NCI-H345 treated with DMSO at 0.1 percent for 48 hours (cell line): ENCODE results near the gene MSI2.
A peak's percentile ranks its signal among the peaks of the same experiment; 100 is the strongest.

ENCODE experiments used
- DNase-seq: peaks from one replicate; lab custom pipeline; 2025; ENCODE audit not compliant: unreplicated experiment; lab: John Stamatoyannopoulos, UW

The MSI2 gene

DNA sequence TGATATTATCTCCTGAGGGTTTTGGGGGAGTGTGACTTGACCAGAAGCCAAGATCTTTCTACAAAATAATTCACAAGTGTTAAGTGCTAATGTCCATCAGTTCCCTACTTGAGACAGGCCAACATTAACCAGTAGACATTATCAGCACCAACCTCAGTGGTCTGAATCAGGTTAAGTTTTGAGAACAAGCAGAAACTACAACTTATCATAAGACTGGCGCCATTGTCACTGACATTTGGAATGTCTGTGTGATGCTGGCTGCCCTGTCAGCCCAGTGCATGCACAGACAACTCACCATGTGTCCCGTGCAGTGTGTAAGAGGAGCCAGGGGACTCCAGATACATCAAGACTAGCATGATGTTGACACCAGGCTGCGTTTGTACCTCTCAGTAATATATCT is 412.0 kb downstream of the MSI2 start:
- no peak for DNase-seq

DNA sequence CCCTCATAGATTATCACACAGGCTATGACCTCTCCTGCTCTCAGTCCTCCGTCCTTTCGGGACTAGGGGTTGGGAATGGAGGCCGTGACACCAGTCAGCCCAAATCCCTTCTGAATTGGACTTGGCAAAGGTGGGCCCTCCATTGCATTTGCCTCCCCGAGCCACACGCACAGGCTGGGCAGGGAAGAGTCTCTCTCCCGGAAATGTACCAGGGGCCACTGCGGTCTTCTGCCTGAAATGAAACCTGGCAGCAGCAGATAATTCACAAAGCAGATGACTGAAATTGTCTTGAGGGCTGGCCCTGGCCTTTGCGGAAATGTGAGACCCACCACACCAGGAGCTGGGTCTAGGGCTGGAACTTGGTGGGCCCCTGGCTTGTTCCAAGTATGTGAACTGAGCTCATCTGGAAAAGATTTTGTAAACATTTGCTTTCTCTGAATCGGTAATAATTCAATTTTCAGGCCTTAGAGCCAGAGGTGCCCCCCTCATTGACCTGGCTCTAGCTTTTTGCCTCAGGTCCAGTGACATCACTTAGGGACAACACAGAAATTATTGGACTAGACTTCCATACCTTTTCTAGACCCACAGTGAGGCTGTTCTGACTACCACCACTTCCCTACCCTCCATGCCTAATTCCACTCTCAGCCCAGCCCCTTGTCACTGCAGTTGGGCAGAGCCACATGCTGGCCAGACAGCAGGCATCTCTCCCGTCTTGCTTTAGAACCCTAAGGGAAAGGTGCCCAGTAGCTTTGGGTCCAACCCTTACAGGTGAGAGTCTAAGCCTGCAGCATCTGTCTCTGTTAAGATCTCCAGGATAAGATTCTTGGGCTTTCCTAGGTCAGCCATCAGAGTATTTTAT is 413.6 kb downstream of the MSI2 start:
- no peak for DNase-seq

DNA sequence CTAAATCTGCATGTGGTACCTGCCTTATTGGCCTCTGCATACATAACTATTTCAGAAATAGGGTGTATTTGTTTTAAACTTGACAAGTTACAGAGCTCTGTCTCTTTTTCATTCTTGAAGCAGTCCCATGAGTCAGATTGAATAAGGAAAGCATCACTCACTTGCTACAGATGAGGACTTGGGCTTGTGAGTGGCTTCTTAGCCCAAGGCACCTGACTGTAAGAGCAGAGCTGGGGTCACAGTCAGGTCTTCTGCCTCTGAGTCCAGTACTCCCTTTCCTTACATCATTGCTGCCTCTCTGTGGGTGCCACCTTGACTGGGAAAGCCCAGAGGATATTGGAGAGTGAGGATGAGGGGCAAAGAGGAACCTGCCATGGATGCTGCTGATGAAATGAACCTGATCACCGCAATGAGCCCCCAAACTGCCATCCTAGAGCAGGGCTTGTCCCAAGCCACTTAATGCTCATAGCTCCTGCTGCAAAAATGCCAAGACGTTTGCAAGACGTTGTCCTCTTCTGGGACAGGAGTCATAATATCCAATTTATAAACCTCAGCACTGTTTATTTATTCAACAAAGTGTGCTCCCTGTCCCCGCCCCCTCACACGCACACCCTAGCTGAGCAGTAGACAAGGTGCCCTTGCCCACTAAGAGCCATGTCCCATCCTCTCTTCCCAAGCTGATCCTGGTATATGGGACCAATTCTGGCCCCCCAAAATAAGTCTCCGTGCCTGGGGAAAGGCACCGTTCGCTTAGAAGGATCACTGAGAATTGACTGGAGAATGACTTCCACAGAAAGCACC is 414.6 kb downstream of the MSI2 start:
- DNase-seq = no peak

DNA sequence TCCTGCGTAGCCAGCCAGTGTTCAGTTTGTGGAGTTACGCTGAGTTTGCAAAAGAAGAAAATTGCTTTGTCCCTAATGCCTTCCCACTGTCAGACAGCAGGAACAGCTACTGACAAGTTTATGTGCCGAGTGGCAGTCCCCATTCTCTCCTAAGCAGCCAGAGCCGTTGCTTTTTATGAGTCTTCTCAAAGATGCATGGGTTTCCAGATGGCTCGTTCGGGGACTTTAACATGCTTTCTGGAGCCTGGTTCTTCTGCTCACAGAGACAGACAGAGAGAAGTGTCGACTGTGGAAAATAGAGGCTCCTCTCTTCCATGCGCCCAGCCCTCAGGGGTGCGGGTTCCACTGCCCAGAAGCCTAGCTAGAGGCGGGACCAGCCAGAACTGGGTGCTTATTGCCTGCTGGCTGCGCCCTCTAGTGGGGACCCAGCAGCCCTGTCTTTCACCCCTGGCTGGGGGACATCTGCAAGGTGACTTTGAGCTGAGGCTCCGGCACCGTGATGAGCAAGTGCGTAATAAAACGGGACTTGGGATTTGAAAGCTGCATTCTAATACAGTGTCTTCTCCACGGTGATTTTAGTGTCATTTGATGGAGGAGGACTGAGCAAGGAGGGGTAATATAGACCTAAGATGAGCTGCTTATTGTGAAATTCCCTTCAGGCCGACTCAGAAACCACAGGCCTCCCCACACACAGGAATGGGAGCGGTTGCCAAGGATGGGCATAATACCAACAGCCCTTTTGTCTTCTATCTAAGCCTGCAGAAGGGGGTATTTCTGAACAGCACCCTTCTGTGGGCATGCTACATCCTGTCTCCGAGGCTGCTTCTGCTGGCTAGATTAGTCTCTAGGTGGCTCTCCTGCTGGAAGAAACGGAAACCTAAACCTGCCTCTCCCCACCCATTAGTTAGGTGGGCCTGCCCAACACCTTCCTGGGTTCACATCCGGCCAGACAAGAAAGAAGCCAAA is 415.6 kb downstream of the MSI2 start:
- DNase-seq = peak; percentile 55

DNA sequence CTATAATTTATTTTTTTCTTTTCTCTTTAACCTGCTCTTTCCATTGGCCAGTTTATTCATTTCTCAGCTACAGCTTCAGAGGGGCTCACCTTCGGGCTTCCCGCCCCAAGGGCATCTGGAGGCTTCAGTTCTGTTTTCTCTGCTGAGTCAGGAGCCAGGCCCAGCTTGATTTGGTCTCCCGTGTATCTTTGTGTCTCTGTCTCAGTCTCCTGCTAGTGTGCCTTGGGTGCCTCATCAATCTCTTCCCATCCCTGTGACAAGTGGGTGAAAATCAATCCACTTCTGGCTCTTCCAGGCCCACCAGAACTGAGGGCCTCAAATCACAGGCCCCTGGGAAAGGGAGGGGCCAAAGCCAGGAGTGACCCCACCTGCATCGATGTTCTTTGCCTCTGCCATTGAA is 416.6 kb downstream of the MSI2 start:
- no peak for DNase-seq

DNA sequence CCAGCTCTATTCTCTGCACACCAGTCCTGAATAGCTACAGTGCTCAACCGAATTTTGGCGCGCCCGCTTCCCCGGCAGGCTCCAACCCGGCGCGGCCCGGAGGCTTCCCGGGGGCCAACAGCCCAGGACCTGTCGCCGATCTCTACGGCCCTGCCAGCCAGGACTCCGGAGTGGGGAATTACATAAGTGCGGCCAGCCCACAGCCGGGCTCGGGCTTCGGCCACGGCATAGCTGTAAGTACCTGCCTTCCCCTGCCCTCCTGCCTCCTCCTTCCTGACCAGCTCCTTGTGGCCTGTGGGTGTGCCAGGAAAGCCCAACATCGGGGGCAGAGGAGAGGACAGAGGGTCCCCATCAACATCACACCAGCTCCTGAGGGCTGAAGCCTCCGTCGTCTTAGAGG is 418.6 kb downstream of the MSI2 start:
- no peak for DNase-seq

DNA sequence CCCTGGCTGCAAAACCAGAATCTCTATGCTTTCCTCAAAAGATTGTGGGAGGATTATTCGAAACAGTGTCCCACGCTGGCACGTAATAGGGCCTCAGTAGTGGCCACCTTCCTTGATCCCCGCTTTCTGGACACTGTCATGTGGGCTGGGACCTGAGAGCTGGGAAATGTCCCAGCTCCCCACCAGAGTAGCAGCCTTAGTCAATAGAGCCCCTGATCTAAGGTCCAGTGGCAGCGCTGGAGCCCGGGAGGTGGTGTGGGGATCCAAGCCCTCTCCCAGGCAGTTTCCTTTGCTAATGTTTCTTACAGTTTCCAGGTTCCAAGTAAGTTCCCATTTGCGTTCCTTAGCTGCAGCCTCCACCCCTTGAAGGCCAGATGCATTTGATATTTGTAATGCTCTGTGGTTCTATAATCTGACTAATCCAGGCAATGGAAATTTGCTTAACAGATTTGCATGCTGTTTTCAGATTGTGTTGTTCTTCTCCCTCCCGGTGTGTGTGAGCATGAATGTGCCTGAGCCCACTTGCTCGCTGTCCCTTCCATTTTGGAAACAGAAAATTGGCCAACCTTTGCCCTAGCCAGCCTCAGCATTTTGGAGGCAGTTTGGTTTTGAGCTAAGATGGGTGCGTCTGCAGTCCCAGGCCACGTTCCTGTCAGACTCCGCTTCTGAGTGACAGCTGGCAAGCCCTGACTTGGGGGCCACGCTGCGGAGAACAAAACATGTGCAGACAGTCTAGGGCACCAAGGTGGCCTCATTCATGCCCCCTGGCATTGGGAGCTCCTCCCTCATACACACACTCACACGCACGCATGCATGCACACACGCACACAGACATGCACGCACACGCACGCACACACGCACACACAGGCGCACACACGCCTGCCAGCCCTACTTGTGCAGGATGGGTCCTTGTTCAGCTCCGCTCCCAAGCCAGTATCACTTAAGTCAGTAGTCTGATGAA is 419.4 kb downstream of the MSI2 start:
- DNase-seq = no peak

DNA sequence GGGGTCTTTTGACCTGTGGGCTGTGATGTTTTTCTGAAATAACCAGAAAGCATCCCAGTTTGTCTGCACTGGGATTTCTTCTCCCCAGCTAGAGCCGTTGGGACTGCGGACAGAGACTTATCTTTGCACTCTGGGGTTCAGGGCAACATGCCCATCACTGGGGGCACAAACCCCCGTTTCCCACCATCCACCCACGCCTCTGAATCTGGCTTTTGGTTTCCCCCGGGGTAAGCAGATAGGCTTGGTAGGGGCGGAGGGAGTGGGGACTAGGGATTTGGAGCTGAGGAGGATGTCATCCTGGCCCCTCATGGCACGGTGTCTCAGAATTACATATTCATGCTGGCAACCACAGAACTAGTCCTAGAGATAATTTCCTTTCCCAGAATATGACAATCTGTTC is 420.2 kb downstream of the MSI2 start:
- DNase-seq = no peak

DNA sequence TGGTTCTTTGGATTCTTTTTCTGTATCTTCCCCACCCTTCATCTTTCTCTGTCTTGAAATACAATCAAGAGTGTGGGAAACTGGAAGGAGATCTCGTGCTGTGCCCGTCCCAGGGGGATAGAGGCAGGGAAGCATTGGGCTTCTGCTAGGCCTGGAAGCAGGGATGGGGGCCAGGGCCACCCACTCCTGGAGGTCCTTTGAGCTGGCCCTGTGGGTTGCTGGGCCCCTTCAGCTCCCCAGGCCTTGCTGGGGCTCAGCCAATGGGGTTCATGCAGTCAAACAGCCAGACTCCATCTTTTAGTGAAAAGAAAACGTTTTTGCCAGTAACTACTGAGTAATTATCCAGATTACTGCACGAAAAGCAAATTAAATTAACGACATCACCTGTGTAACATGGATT is 421.0 kb downstream of the MSI2 start:
- DNase-seq = no peak

DNA sequence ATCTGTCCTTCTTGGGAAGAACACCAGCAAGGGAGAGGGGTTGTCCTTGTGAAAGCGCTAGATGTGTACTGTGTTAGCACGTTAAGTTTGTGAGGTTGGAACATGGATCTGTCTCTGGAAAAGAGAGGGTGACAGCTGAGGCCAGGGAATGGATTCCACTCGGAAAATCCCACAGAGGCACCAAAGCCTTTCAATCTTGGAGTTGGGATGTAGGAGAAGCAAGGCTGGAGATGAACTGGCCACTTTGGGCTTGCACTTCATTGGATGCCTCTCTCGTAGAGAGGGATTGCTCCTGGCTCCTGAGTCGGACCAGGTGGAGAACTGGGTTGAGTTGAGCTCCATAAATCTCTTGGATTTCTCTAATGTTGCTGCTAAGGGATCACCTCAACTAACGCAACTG is 421.5 kb downstream of the MSI2 start:
- DNase-seq = no peak

DNA sequence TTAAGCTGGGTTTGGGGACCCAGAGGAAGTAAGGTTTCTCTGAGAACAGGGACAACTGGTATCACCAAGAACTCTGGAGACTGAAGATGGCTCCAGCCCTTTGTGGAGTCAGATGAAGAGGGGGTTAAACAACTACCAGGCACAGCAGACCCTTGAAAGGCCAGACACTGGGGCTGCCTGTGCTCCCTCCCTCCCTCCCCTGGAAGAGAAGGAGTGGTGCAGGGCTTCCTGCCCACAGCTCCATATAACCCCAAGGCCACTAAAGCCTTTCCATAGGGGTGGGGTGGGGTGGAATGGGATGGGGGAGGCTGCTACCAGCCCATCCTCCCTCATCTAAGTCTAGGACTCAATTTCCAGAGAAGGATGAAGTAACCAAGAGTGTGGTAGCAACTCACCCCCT is 422.1 kb downstream of the MSI2 start:
- DNase-seq = no peak

DNA sequence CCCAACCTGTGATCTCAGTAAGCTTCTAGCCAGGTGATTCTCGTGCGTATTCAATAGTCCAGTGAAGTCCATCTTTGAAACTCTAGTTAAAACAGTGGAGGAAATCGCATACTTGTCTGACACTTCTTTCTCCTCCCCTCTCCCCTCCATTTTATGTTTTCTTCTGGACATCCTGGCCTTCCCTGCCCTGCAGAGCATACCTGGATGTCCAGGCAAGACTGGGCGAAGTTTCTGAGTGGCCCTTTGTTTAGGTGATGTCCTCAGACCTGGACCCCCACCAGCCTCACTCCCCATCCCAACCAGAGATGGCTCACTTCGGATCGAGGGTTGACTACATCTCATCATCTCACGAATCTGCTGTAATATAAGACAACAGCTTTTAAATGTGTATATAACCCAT is 423.0 kb downstream of the MSI2 start:
- no peak for DNase-seq

DNA sequence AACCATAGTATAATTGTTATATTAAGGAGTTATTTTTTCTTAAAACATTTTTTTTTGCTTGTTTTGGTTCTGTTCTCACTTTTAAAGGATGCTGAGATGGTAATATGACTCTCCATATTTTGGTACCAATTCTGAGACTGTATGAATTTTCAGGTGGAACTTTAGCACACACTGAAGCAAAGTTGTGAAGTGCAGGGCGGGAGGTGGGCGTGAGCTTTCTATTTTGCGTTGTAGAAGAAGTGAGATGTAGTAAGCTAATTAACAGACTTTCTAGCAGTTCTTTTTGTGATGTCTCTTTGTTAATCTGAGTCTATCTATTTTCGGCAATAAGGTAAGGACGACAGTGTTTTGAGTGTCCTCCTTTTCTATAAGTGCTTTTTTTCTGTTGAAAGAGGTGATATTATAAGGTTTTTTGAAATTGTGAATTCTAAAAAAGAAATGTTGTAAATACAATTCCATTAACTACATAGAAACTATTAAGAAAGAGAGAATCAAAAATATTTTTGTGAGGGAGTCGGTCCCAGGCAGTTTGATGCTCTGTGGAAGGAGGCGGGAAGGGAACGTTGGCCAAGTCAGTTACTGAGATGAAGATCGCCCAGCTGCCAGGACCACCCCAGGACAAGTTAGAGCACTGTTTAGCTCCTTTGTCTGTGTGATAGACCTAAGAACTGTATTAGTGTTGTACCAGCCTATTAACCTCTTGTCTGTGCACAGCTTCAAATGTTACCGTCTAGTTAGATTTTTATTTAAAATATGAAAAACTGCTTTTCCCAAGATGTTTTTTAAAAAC is 423.8 kb downstream of the MSI2 start:
- DNase-seq = no peak

DNA sequence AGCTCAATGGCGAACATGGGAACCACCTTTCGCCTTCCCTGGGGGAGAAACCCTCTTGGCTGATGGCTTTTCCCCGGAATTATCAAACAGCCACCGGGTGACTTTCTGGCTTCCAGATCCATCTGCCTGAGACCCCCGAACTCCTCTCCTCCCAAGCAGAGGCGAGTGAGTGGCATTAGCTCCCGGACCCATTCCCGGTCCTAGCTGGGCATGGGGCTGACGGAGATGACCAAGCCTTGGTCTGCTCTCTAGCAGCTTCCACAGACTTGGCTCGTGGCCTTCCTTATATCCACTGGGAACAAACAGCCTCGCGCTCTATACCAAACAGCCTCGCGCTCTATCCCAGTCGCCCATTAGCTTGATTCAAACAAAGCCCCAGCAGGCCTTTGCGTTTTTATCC is 426.4 kb downstream of the MSI2 start:
- no peak for DNase-seq

DNA sequence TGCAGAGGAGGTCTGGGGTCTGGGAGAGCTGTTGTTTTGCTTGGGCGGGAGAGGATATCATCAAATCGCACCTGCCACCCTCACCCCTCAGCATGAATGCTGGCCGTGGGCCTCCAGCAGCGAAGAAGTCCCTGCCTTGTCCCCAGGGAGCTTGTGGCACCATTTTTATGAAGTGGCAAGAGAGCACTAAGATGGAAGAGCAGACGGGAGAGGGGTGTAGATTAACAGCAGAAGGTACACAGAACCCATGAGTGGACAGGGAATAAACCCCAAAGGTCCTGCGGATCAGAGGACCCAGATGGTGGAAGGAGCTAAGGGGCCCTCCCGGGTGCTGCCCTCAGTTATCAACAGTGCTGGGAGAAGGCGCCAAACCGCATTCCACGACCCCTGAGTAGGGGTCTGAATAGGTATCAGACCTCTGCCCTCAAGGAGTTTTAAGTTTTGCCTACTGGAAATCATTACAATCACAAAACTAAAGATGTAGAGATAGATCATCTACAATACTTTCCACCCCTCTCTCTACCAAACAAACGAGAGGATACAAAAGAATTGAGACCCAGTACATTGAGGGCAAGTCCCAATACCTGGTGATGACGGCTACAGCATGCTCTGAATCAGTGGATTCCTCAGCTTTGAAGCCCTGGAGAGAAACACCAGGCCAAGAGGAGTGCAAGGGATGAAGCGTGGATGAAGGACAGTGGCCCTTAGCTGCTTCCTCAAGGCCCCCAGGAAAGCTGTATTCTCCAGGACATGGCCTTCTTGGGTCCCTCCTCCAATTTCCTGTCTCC is 428.6 kb downstream of the MSI2 start:
- DNase-seq = no peak

DNA sequence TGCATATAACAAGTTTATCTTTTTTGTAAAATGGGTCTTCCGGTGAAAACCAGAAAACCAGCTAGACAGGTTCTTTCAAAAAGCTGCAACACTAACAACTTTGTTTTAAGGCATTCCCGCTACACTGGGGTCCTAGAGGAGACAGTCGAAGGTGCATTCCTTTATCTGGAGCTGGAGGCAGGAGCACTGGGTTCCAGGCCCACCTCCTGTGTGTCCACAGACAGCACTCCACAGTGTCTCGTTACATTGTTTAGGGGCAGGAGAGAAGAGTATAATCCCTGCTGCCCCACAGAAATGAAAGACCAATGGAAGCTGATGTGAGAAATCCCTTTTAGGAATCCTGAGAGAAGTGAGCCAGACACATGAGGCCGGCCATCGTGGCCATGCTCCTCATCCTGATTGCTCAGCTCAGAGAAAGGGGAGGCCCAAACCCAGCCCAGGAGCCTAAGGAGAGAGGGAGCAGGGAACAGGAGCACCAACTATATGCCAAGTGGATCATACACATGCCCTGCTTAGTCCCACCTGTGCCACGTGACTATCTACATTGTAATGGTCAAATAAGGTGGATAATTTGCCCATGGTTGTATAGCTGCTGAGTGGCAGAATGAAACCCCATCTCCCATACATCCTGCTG is 429.3 kb downstream of the MSI2 start:
- DNase-seq = no peak

DNA sequence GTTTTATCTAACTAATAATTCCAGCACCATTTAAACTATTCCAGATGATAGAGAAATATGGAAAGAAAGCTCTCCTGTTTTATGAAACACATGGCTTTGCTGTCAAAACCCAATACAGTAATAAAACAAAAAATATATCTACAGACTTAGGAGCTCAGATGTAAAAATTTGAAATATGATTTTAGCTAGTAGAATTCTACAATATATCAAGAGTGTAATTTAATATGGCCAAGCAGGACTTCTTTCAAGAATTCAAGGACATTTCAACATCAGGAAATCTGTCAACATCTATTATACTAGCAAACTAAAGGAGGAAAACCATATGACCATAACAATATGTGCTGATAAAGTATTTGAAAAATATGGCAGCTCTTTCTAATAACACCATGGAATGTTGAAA is 431.3 kb downstream of the MSI2 start:
- DNase-seq = no peak

DNA sequence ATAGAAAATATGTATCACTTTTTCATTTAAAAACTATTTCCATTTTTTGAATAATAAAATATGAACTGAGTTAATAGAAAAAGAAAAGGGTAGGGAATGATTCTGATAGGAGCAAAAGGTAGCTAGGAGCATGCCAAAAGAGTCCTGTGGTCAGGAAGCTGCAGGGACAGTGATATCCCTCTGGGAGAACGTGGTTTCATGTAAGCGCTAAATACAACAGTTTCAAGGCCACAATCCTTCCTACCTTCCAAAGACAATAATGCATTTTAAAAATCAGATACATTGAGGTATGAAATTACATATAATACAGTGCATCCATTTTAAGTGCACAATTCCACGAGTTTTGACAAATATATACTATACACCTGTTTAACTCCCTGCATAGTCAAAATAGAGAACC is 432.9 kb downstream of the MSI2 start:
- DNase-seq = no peak
